K562 (cell line): ENCODE results near the gene SOCS6. TPM values are rescaled to one million over a fixed set of nuclear protein-coding genes. Genes with fewer than 3 reads are reported as not detected.

Experiments used
- ATAC-seq: fragments of 200-7000 bp; cut with Tn5 transposase; 3 replicates; pipeline ENCODE4 v1.9.1; 2020; ENCODE audit warnings: moderate library complexity
- BruUV-seq: library from RNA; stranded (reverse); fragments of 400-500 nt; replicated peaks from 2 replicates; lab custom pipeline; 2021; lab: Mats Ljungman, UMichigan
- CTCF ChIA-PET: fragments of 300-600 bp; formaldehyde crosslinking; extraction: SDS; loops from one replicate; lab custom pipeline; 2021; ENCODE audit warnings: low intra/inter-chr PET ratio; lab: Yijun Ruan, JAX
- POLR2A ChIA-PET: fragments of 300-600, 350-650 bp; sonication (Branson Sonifier 250); formaldehyde crosslinking; extraction: SDS; loops from one replicate; lab custom pipeline; 2021; ENCODE audit warnings: antibody characterized with exemption, inconsistent platforms; lab: Yijun Ruan, JAX
- DNase-seq, 4 experiments: peaks; one replicate each; pipeline versions ENCODE4 v3.0.0 to v3.0.0-alpha.2; 2011 to 2018; ENCODE audit warnings: low spot score in 3 of 4, mixed read lengths in 3 of 4; ENCODE audit errors: extremely low read depth in 1 of 4
- FAIRE-seq: peaks from 2 replicates; lab custom pipeline; 2011; peaks lifted over from hg19 to GRCh38; lab: Jason Lieb, UNC
- H2AFZ ChIP-seq: 2 replicates; pipeline ENCODE4 v1.6.0; 2011; ENCODE audit warnings: low read depth, low read length, control low read depth, inconsistent platforms
- H3K27ac ChIP-seq: fragments of 200-600 bp; 3 replicates; pipeline ENCODE4 v1.8.0; 2011; ENCODE audit warnings: low read depth, mild to moderate bottlenecking, control low read depth, inconsistent platforms, low read length, moderate library complexity, mixed read lengths; ENCODE audit errors: extremely low read depth
- H3K27me3 ChIP-seq, 2 experiments: fragments of 300-600 bp in 1 of 2; 2 replicates in 1 of 2; 3 replicates in 1 of 2; pipeline versions ENCODE4 v1.6.0 to v1.8.0; 2011; ENCODE audit warnings: inconsistent platforms in 2 of 2, low read length in 2 of 2, mild to moderate bottlenecking in 1 of 2, mixed read lengths in 1 of 2, moderate library complexity in 1 of 2; ENCODE audit not compliant: control insufficient read depth in 2 of 2, insufficient read depth in 2 of 2
- H3K36me3 ChIP-seq: fragments of 300-600 bp; 3 replicates; pipeline ENCODE4 v1.8.0; 2011; ENCODE audit warnings: mild to moderate bottlenecking, low read length, inconsistent platforms; ENCODE audit not compliant: control insufficient read depth, insufficient read depth
- H3K4me1 ChIP-seq, 2 experiments: fragments of 200-600 bp in 1 of 2; replicated peaks in 1 of 2; 2 replicates in 1 of 2; 3 replicates in 1 of 2; pipeline versions ENCODE4 v1.5.1 to v1.8.0; 2011; ENCODE audit warnings: inconsistent platforms in 2 of 2, low read length in 2 of 2, mild to moderate bottlenecking in 1 of 2, mixed read lengths in 1 of 2, moderate library complexity in 1 of 2; ENCODE audit not compliant: control insufficient read depth in 2 of 2, insufficient read depth in 2 of 2
- H3K4me2 ChIP-seq: 2 replicates; pipeline ENCODE4 v1.6.1; 2011; ENCODE audit warnings: low read length, control low read depth, inconsistent platforms, mixed read lengths; ENCODE audit not compliant: insufficient read depth
- H3K4me3 ChIP-seq: fragments of 200-600 bp; sonication (generic), shearing (Covaris generic); 2 replicates; pipeline ENCODE4 v1.5.1; 2016; ENCODE audit warnings: control low read depth, inconsistent platforms
- H3K79me2 ChIP-seq: fragments of 200-600 bp; 3 replicates; pipeline ENCODE4 v1.8.0; 2011; ENCODE audit warnings: low read length, inconsistent platforms; ENCODE audit not compliant: control insufficient read depth, insufficient read depth
- H3K9ac ChIP-seq, 2 experiments: 2 replicates each; pipeline versions ENCODE4 v1.6.0 to v1.6.1; 2011; ENCODE audit warnings: low read depth in 2 of 2, low read length in 2 of 2, control low read depth in 1 of 2, inconsistent platforms in 1 of 2, mild to moderate bottlenecking in 1 of 2, mixed read lengths in 1 of 2; ENCODE audit not compliant: insufficient read depth in 1 of 2
- H3K9me1 ChIP-seq: one replicate; pipeline ENCODE4 v1.6.0; 2011; ENCODE audit warnings: inconsistent platforms, mild to moderate bottlenecking, low read length, moderate library complexity; ENCODE audit not compliant: control insufficient read depth, insufficient read depth
- H3K9me3 ChIP-seq: replicated peaks from 2 replicates; pipeline ENCODE4 v1.5.1; 2011; ENCODE audit warnings: low read depth, low read length, inconsistent platforms; ENCODE audit not compliant: control insufficient read depth, insufficient read depth
- H4K20me1 ChIP-seq: replicated peaks from 2 replicates; pipeline ENCODE4 v1.6.1; 2011; ENCODE audit warnings: low read length, inconsistent platforms, mixed read lengths; ENCODE audit not compliant: control insufficient read depth, insufficient read depth
- CEBPB ChIP-seq: fragments of 450-650 bp; IDR thresholded peaks from 2 replicates; pipeline ENCODE4 v1.6.1; 2016; ENCODE audit warnings: missing genetic modification characterization, missing compliant biosample characterization
- CEBPG ChIP-seq, 3 experiments: fragments of 200-800 bp in 1 of 3; sonication (Bioruptor generic) in 1 of 3; sonication (generic) in 1 of 3; formaldehyde crosslinking in 1 of 3; IDR thresholded peaks in 2 of 3; conservative IDR thresholded peaks in 1 of 3; 2 replicates each; pipeline versions ENCODE4 v1.6.1 to v1.8.0; 2016 to 2022; ENCODE audit warnings: missing compliant biosample characterization in 2 of 3, missing genetic modification characterization in 2 of 3, mild to moderate bottlenecking in 1 of 3, missing genetic modification reagents in 1 of 3
- FOSL1 ChIP-seq: fragments of 200-800 bp; sonication (Bioruptor generic); conservative IDR thresholded peaks from 2 replicates; pipeline ENCODE4 v1.6.1; 2016; ENCODE audit warnings: missing genetic modification characterization, missing compliant biosample characterization
- PTRF ChIP-seq: fragments of 450-650 bp; IDR thresholded peaks from 2 replicates; pipeline ENCODE4 v1.6.1; 2016; ENCODE audit warnings: mild to moderate bottlenecking, missing genetic modification characterization, missing compliant biosample characterization
- SRF ChIP-seq, 2 experiments: fragments of 250-450, 450-650 bp in 1 of 2; sonication (Bioruptor Pico) in 1 of 2; sonication (generic) in 1 of 2; formaldehyde crosslinking; IDR thresholded peaks; 2 replicates each; pipeline versions ENCODE4 v1.5.0 to v1.5.1; 2020 to 2022; ENCODE audit warnings: mild to moderate bottlenecking in 1 of 2, missing genetic modification reagents in 1 of 2
- ZSCAN29 ChIP-seq: fragments of 450-650 bp; IDR thresholded peaks from 2 replicates; pipeline ENCODE4 v1.6.1; 2017
- WGBS: fragments of 100-300 bp; shearing (Covaris generic); methylation state at CpG from one replicate; pipeline ENCODE4 v1.1.6; 2016; ENCODE audit warnings: low coverage, mixed read lengths; ENCODE audit not compliant: insufficient coverage; ENCODE audit errors: missing lambda C conversion rate; 5-methylcytosine and 5-hydroxymethylcytosine counted together
- in situ Hi-C: fragments of 300-500 bp; cut with MboI; formaldehyde crosslinking; loops from 4 replicates; pipeline ENCODE4 v1.15.0; 2018; ENCODE audit warnings: inconsistent platforms, mixed read lengths
- intact Hi-C: fragments of 100-400 bp; cut with micrococcal nuclease; formaldehyde crosslinking; loops from 2 replicates; pipeline ENCODE4 v1.14.2; 2022
- polyA plus RNA-seq, 8 experiments: library from polyadenylated mRNA; depleted of rRNA in 4 of 8; stranded (reverse) in 5 of 8; unstranded in 3 of 8; fragments of >200 nt; fragmentation: Nextera tagmentation in 2 of 8; fragmentation: Illumina TruSeq in 1 of 8; extraction: Ambion mirVana in 2 of 8; extraction: Trizol in 1 of 8; gene quantifications; 2 replicates each; pipeline versions ENCODE4 v1.2.1 to v1.2.3, GENCODE V29; 2011 to 2014; ENCODE audit warnings: inconsistent platforms in 1 of 8, missing spikeins in 1 of 8
- total RNA-seq, 7 experiments: library from RNA; depleted of rRNA in 6 of 7; stranded (reverse); fragments of >200 nt in 6 of 7; fragmentation: Illumina TruSeq in 2 of 7; extraction: Trizol in 2 of 7; gene quantifications; 2 replicates each; pipeline versions ENCODE4 v1.2.1 to v1.2.3, GENCODE V29; 2011 to 2021; ENCODE audit warnings: low replicate concordance in 1 of 7

Gene SOCS6
- total and polyA plus RNA-seq, 9 of the 15 experiments (the other 6 are each of a cell fraction or from before 2014, with no cell fraction given) = 2.5 to 7.1 (median 5.6) TPM

DNA sequence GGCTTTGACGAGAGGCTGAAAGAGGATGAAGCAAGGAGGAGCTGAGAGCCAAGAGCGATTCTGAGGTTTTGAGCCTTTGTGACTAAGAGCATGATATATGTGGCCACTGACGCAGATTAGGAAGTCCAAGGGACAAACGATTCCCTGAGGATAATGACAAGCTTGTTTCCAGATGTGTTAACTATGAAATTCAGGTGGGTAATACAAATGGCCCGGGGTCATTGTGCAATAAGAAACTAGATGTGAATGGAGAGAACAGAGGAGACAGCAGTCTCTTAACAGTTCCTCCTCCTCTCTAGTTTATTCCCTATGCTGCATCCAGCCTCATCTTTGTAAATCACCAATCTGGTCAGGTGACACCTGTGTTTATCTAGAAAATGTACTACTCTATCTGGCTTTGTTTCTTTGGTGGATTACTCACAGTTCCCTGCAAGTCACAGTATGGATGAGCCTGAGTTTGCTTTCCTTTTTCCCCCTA lies 84.2 kb downstream of the SOCS6 start:
- in situ Hi-C loops = no loop called here
- no peaks in the 10 kb centered on the region for H3K79me2 ChIP-seq
- H3K27me3 ChIP-seq = no peaks in the 10 kb centered on the region
- no peaks in the 10 kb centered on the region; the same call in 1 of the 2 replicates for H4K20me1 ChIP-seq
- no peaks in the 10 kb centered on the region for H3K9me3 ChIP-seq
- WGBS = 4% methylated on average over 5 of the region's 5 CpGs
- H2AFZ ChIP-seq = peak overlapping the region; percentile 19; the same call in 1 of the 2 replicates
- H3K4me2 ChIP-seq = peak overlapping the region; percentile 1; the same call in 1 of the 2 replicates
- H3K27ac ChIP-seq = no peak overlapping the region
- no peaks in the 10 kb centered on the region for H3K36me3 ChIP-seq
- DNase-seq (no peak), ATAC-seq (no peak), FAIRE-seq (no peak)
- ChIA-PET POLR2A (no interaction called here), CTCF (no interaction called here)
- peaks cover 4 to 13% of the 10 kb centered on the region in 2 experiments; a peak in 3 of 5 replicates for H3K4me1 ChIP-seq
- no peak overlapping the region for H3K4me3 ChIP-seq
- no peaks in the 10 kb centered on the region for H3K9me1 ChIP-seq
- intact Hi-C loops = no loop called here
- H3K9ac ChIP-seq = no peak overlapping the region
- BruUV-seq = no TSS peak
- TF ChIP-seq SRF (CRISPR knock-in tag; IDR thresholded peaks at IDR 0.05) (no peak), CEBPB (tag) (peak; percentile 70), PTRF (tag) (no peak), CEBPG (CRISPR knock-in tag; IDR thresholded peaks at IDR 0.05) (no peak), CEBPG (tag; conservative IDR thresholded peaks at IDR 0.05 in 1 of 2, IDR thresholded peaks at IDR 0.05 in 1 of 2) (peak; percentile 48 to 67; a peak in 2 of 4 replicates), ZSCAN29 (no peak), FOSL1 (tag) (0 out of 2 replicates have a peak, but pooled peaks have one; percentile 16)
